Measurements from ENCODE around the gene NIPAL3.

DNA sequence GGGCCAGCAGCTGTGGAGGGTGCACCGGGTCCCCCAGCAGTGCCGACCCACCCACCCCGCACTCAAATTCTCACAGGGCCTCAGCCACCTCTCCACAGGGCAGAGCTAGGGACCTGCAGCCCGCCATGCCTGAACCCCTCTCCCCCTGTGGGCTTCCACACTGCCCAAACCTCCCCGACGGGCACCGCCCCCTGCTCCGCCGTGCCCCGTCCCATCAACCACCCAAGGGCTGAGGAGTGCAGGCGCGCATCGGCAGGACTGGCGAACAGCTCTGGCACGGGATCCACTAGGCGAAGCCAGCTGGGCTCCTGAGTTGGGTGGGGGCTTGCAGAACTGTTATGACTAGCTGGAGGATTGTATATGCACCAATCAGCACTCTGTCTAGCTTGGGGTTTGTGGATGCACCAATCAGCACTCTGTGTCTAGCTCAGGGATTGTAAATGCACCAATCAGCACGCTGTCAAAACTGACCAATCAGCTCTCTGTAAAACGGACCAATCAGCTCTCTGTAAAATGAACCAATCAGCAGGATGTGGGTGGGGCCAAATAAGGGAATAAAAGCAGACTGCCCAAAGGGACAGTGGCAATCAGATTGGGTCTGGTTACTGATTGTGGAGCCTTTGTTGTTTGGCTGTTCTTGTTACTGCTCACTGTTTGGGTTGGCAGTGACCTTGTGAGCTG lies 74.6 kb downstream of the NIPAL3 start:
- no peak for TF ChIP-seq EZH2phosphoT487 (IDR thresholded peaks at IDR 0.05; ENCODE audit: insufficient read depth, low read depth)
- no peak for TF ChIP-seq EZH2 (IDR thresholded peaks at IDR 0.05; ENCODE audit: insufficient read depth, poor library complexity, severe bottlenecking)

Measured in GM23248 (cell line).